Stimulated activated naive B cell treated with anti-CD40 and anti-IgM and Interleukin-4, amounts not matched to agents 10 μg/mL and 1 μg/mL and 100 μg/mL, for 72 hours (primary cell): Measurements from ENCODE around the gene FAM131A.
A peak's percentile ranks its signal among the peaks of the same experiment; 100 is the strongest.

Experiments used
- ATAC-seq, 2 donors: fragments of 150-1000 bp; cut with Tn5 transposase; replicated peaks; 2 replicates each; pipeline ENCODE4 v1.10.0; 2021; ENCODE audit warnings: moderate library complexity in 1 of 2
- DNase-seq: peaks from one replicate; pipeline ENCODE4 v3.0.0; 2021
- H3K27ac Mint-ChIP-seq: one replicate; pipeline ENCODE4 v1.8.0; 2022; ENCODE audit warnings: mild to moderate bottlenecking, mixed read lengths
- H3K27me3 Mint-ChIP-seq, 2 donors: one replicate each; pipeline ENCODE4 v1.8.0; 2022; ENCODE audit warnings: mixed read lengths in 2 of 2
- H3K36me3 Mint-ChIP-seq, 2 donors: one replicate each; pipeline ENCODE4 v1.8.0; 2022; ENCODE audit warnings: mixed read lengths in 2 of 2, mild to moderate bottlenecking in 1 of 2
- H3K4me1 Mint-ChIP-seq, 2 donors: one replicate each; pipeline ENCODE4 v1.8.0; 2022; ENCODE audit warnings: mixed read lengths in 2 of 2, mild to moderate bottlenecking in 1 of 2
- H3K4me3 Mint-ChIP-seq, 2 donors: one replicate each; pipeline ENCODE4 v1.8.0; 2022; ENCODE audit warnings: mild to moderate bottlenecking in 2 of 2, mixed read lengths in 2 of 2, moderate library complexity in 1 of 2
- H3K9me3 Mint-ChIP-seq, 2 donors: one replicate each; pipeline ENCODE4 v1.8.0; 2022; ENCODE audit warnings: mixed read lengths in 2 of 2, mild to moderate bottlenecking in 1 of 2

The FAM131A gene

GRCh38 chr3:184337399-184337714 is at the start of gene FAM131A:
Gene FAM131A (plus strand): TSS chr3:184337600. CDS start chr3:184337631, 31 bp downstream.
- DNase-seq (no peak), ATAC-seq (no peak)

GRCh38 chr3:184289426-184289938 is 47.9 kb upstream of the FAM131A start:
- H3K4me3 Mint-ChIP-seq, result no peak overlapping the region
- peak; percentile 23 for DNase-seq
- H3K27ac Mint-ChIP-seq, result no peak overlapping the region
- H3K36me3 Mint-ChIP-seq, result no peaks in the 10 kb centered on the region
- ATAC-seq, result peak; percentile 76 to 78
- H3K4me1 Mint-ChIP-seq, result peaks cover 0 to 6% of the 10 kb centered on the region in 2 donors
- no peaks in the 10 kb centered on the region for H3K9me3 Mint-ChIP-seq
- peaks cover 27 to 45% of the 10 kb centered on the region in 2 donors for H3K27me3 Mint-ChIP-seq

More at GRCh38 chr3:184337399-184337714, at the start of gene FAM131A:
- peaks cover 40 to 60% of the 10 kb centered on the region in 2 donors for H3K4me1 Mint-ChIP-seq
- H3K4me3 Mint-ChIP-seq, result peak within 1 kb of the TSS; percentile 91 to 95
- H3K27ac Mint-ChIP-seq, result peak within 1 kb of the TSS; percentile 94
- H3K36me3 Mint-ChIP-seq, result peaks cover 34 to 50% of the 10 kb centered on the region in 2 donors
- no peaks in the 10 kb centered on the region for H3K9me3 Mint-ChIP-seq
- H3K27me3 Mint-ChIP-seq, result no peaks in the 10 kb centered on the region

- Mint-ChIP-seq H3K4me3 (no peak overlapping the region), H3K27ac (no peak overlapping the region), H3K4me1 (peaks cover 0 to 6% of the 10 kb centered on the region in 2 donors), H3K27me3 (peaks cover 24 to 37% of the 10 kb centered on the region in 2 donors), H3K36me3 (no peaks in the 10 kb centered on the region), H3K9me3 (no peaks in the 10 kb centered on the region)
- DNase-seq (no peak), ATAC-seq (no peak)
Measured at GRCh38 chr3:184290331-184290730, 47.1 kb upstream of the FAM131A start.

- no peak overlapping the region for H3K4me3 Mint-ChIP-seq
- H3K4me1 Mint-ChIP-seq, result peaks cover 0 to 6% of the 10 kb centered on the region in 2 donors
- DNase-seq (no peak), ATAC-seq (no peak)
- no peaks in the 10 kb centered on the region for H3K9me3 Mint-ChIP-seq
- peaks cover 16 to 29% of the 10 kb centered on the region in 2 donors for H3K27me3 Mint-ChIP-seq
- peak overlapping the region; percentile 9 for H3K27ac Mint-ChIP-seq
- H3K36me3 Mint-ChIP-seq, result no peaks in the 10 kb centered on the region
Measured at GRCh38 chr3:184291044-184291737, 46.2 kb upstream of the FAM131A start.

- no peak for DNase-seq
- no peaks in the 10 kb centered on the region for H3K36me3 Mint-ChIP-seq
- H3K27ac Mint-ChIP-seq, result no peak overlapping the region
- H3K4me3 Mint-ChIP-seq, result no peak overlapping the region
- no peak for ATAC-seq
- no peaks in the 10 kb centered on the region for H3K9me3 Mint-ChIP-seq
- H3K27me3 Mint-ChIP-seq, result peaks cover 13 to 22% of the 10 kb centered on the region in 2 donors
- peaks cover 0 to 6% of the 10 kb centered on the region in 2 donors for H3K4me1 Mint-ChIP-seq
Measured at GRCh38 chr3:184291738-184292445, 45.5 kb upstream of the FAM131A start.

- DNase-seq, result no peak
- ATAC-seq, result no peak
- peaks cover 9 to 10% of the 10 kb centered on the region in 2 donors for H3K27me3 Mint-ChIP-seq
- no peaks in the 10 kb centered on the region for H3K9me3 Mint-ChIP-seq
- peaks cover 9% of the 10 kb centered on the region in 2 donors for H3K36me3 Mint-ChIP-seq
- H3K4me1 Mint-ChIP-seq, result peaks cover 13 to 17% of the 10 kb centered on the region in 2 donors
- H3K27ac Mint-ChIP-seq, result no peak overlapping the region
- H3K4me3 Mint-ChIP-seq, result no peak overlapping the region
Measured at GRCh38 chr3:184295771-184296170, 41.6 kb upstream of the FAM131A start.

- Mint-ChIP-seq H3K27me3 (peaks cover 5 to 10% of the 10 kb centered on the region in 2 donors), H3K36me3 (peaks cover 13 to 14% of the 10 kb centered on the region in 2 donors), H3K4me3 (no peak overlapping the region), H3K4me1 (peaks cover 13 to 22% of the 10 kb centered on the region in 2 donors), H3K27ac (no peak overlapping the region), H3K9me3 (no peaks in the 10 kb centered on the region)
- ATAC-seq (no peak), DNase-seq (no peak)
Measured at GRCh38 chr3:184296616-184297015, 40.8 kb upstream of the FAM131A start.

- Mint-ChIP-seq H3K4me3 (peak within 1 kb of the TSS; percentile 90 to 97), H3K4me1 (peaks cover 13 to 24% of the 10 kb centered on the region in 2 donors), H3K27ac (peak within 1 kb of the TSS; percentile 88), H3K9me3 (no peaks in the 10 kb centered on the region), H3K36me3 (peaks cover 14 to 24% of the 10 kb centered on the region in 2 donors), H3K27me3 (no peaks in the 10 kb centered on the region)
- DNase-seq, result peak; percentile 94
- ATAC-seq, result peak; percentile 97 to 98
Measured at GRCh38 chr3:184298759-184299487, 38.5 kb upstream of the FAM131A start, which contains the start of gene PSMD2. Gene PSMD2 (plus strand): TSS chr3:184299241. CDS start chr3:184299267, 26 bp downstream.

- DNase-seq, result no peak
- peak overlapping the region; percentile 90 to 97 for H3K4me3 Mint-ChIP-seq
- no peaks in the 10 kb centered on the region for H3K9me3 Mint-ChIP-seq
- peaks cover 20 to 30% of the 10 kb centered on the region in 2 donors for H3K36me3 Mint-ChIP-seq
- no peaks in the 10 kb centered on the region for H3K27me3 Mint-ChIP-seq
- ATAC-seq, result no peak
- peak overlapping the region; percentile 88 for H3K27ac Mint-ChIP-seq
- H3K4me1 Mint-ChIP-seq, result peaks cover 14 to 24% of the 10 kb centered on the region in 2 donors
Measured at GRCh38 chr3:184299488-184300377, 37.7 kb upstream of the FAM131A start.

GRCh38 chr3:184300378-184300720 is 37.1 kb upstream of the FAM131A start:
- Mint-ChIP-seq H3K27me3 (no peaks in the 10 kb centered on the region), H3K27ac (no peak overlapping the region), H3K4me1 (peaks cover 14 to 24% of the 10 kb centered on the region in 2 donors), H3K9me3 (no peaks in the 10 kb centered on the region), H3K36me3 (peaks cover 20 to 30% of the 10 kb centered on the region in 2 donors), H3K4me3 (peak overlapping the region; percentile 90 to 97)
- ATAC-seq (no peak), DNase-seq (no peak)

GRCh38 chr3:184305577-184305976 is 31.8 kb upstream of the FAM131A start:
- Mint-ChIP-seq H3K9me3 (no peaks in the 10 kb centered on the region), H3K27me3 (no peaks in the 10 kb centered on the region), H3K4me1 (peaks cover 2 to 25% of the 10 kb centered on the region in 2 donors), H3K36me3 (peaks cover 50 to 65% of the 10 kb centered on the region in 2 donors), H3K27ac (no peak overlapping the region), H3K4me3 (no peak overlapping the region)
- DNase-seq (no peak), ATAC-seq (peak in 1 of 2 donors; percentile 48)

GRCh38 chr3:184306341-184306972 is 30.9 kb upstream of the FAM131A start:
- no peak overlapping the region for H3K4me3 Mint-ChIP-seq
- DNase-seq (no peak), ATAC-seq (no peak)
- no peaks in the 10 kb centered on the region for H3K27me3 Mint-ChIP-seq
- peaks cover 2 to 20% of the 10 kb centered on the region in 2 donors for H3K4me1 Mint-ChIP-seq
- no peaks in the 10 kb centered on the region for H3K9me3 Mint-ChIP-seq
- peaks cover 45 to 60% of the 10 kb centered on the region in 2 donors for H3K36me3 Mint-ChIP-seq
- peak overlapping the region; percentile 11 for H3K27ac Mint-ChIP-seq

GRCh38 chr3:184307915-184308314 is 29.5 kb upstream of the FAM131A start:
- Mint-ChIP-seq H3K9me3 (no peaks in the 10 kb centered on the region), H3K27ac (no peak overlapping the region), H3K4me1 (peaks cover 2 to 16% of the 10 kb centered on the region in 2 donors), H3K36me3 (peaks cover 43 to 52% of the 10 kb centered on the region in 2 donors), H3K4me3 (no peak overlapping the region), H3K27me3 (no peaks in the 10 kb centered on the region)
- DNase-seq (no peak), ATAC-seq (no peak)
